Neural cell (in vitro differentiated cells): Measurements from ENCODE around the gene MTG1. TPM values are rescaled to one million over a fixed set of nuclear protein-coding genes. Genes with fewer than 3 reads are reported as not detected.

Experiments
- H2AFZ ChIP-seq: fragments of 200-600, 300-800 bp; sonication (generic), shearing (Covaris generic); 2 replicates; pipeline ENCODE4 v1.6.0; 2014; ENCODE audit warnings: low read depth, mild to moderate bottlenecking, antibody characterized with exemption, low read length, moderate library complexity
- H3F3A ChIP-seq: fragments of 200-600 bp; shearing (Covaris generic); 2 replicates; pipeline ENCODE4 v1.6.1; 2016; ENCODE audit warnings: mild to moderate bottlenecking, moderate library complexity, mixed read lengths, antibody characterized with exemption, low read length; ENCODE audit not compliant: insufficient read depth, poor library complexity, severe bottlenecking
- H3K27ac ChIP-seq: fragments of 200-600, 300-800 bp; sonication (generic), shearing (Covaris generic); 2 replicates; pipeline ENCODE4 v1.5.1; 2014; ENCODE audit warnings: mild to moderate bottlenecking, low read length, moderate library complexity
- H3K27me3 ChIP-seq: fragments of 300-800, 200-600 bp; sonication (generic), shearing (Covaris generic); 2 replicates; pipeline ENCODE4 v1.6.0; 2014; ENCODE audit warnings: mild to moderate bottlenecking, low read depth, low read length, moderate library complexity; ENCODE audit not compliant: insufficient read depth
- H3K36me3 ChIP-seq: fragments of 300-800, 200-600 bp; sonication (generic), shearing (Covaris generic); 2 replicates; pipeline ENCODE4 v1.5.1; 2014; ENCODE audit warnings: mild to moderate bottlenecking, antibody characterized with exemption, low read length, moderate library complexity; ENCODE audit not compliant: insufficient read depth
- H3K4me2 ChIP-seq: fragments of 300-800, 200-600 bp; sonication (generic), shearing (Covaris generic); 2 replicates; pipeline ENCODE4 v1.6.0; 2014; ENCODE audit warnings: mild to moderate bottlenecking, low read length
- H3K4me3 ChIP-seq: fragments of 300-800, 200-600 bp; sonication (generic), shearing (Covaris generic); 2 replicates; pipeline ENCODE4 v1.5.1; 2014; ENCODE audit warnings: mild to moderate bottlenecking, low read length, moderate library complexity
- H3K79me2 ChIP-seq: fragments of 200-600 bp; shearing (Covaris generic); replicated peaks from 2 replicates; pipeline ENCODE4 v1.6.0; 2014; ENCODE audit warnings: mild to moderate bottlenecking, low read length, moderate library complexity; ENCODE audit not compliant: insufficient read depth
- H3K9ac ChIP-seq: fragments of 300-800, 200-600 bp; sonication (generic), shearing (Covaris generic); 2 replicates; pipeline ENCODE4 v1.6.1; 2016; ENCODE audit warnings: mild to moderate bottlenecking, low read length, mixed read lengths
- H3K9me2 ChIP-seq: fragments of 200-600 bp; shearing (Covaris generic); 2 replicates; pipeline ENCODE4 v1.6.1; 2016; ENCODE audit warnings: mild to moderate bottlenecking, low read length, mixed read lengths; ENCODE audit not compliant: insufficient read depth
- H3K9me3 ChIP-seq: fragments of 200-600, 300-800 bp; sonication (generic), shearing (Covaris generic); 2 replicates; pipeline ENCODE4 v1.6.1; 2016; ENCODE audit warnings: mild to moderate bottlenecking, mixed run types, low read length, moderate library complexity, mixed read lengths
- H4K20me1 ChIP-seq: fragments of 200-600 bp; shearing (Covaris generic); 2 replicates; pipeline ENCODE4 v1.6.1; 2016; ENCODE audit warnings: mild to moderate bottlenecking, mixed run types; ENCODE audit not compliant: insufficient read depth
- CTCF ChIP-seq: fragments of 450-650 bp; IDR thresholded peaks from 2 replicates; pipeline ENCODE4 v1.5.1; 2014; ENCODE audit warnings: antibody characterized with exemption, mild to moderate bottlenecking, moderate library complexity; ENCODE audit not compliant: poor library complexity, severe bottlenecking
- EP300 ChIP-seq: fragments of 450-650 bp; conservative IDR thresholded peaks from 2 replicates; pipeline ENCODE4 v1.6.1; 2014; ENCODE audit warnings: antibody characterized with exemption, mild to moderate bottlenecking, moderate library complexity; ENCODE audit not compliant: poor library complexity, severe bottlenecking
- EZH2 ChIP-seq: fragments of 200-600, 300-800 bp; shearing (Covaris generic), sonication (generic); IDR thresholded peaks from 2 replicates; pipeline ENCODE4 v1.6.1; 2014; ENCODE audit warnings: antibody characterized with exemption, low read length, borderline replicate concordance, mild to moderate bottlenecking; ENCODE audit not compliant: insufficient read depth, poor library complexity, severe bottlenecking
- MXI1 ChIP-seq: fragments of 450-650 bp; conservative IDR thresholded peaks from 2 replicates; pipeline ENCODE4 v1.6.1; 2014; ENCODE audit warnings: antibody characterized with exemption, mild to moderate bottlenecking; ENCODE audit not compliant: poor library complexity, severe bottlenecking
- POLR2AphosphoS5 ChIP-seq: IDR thresholded peaks from 2 replicates; pipeline ENCODE4 v1.6.1; 2012
- RAD21 ChIP-seq: fragments of 450-650 bp; conservative IDR thresholded peaks from 2 replicates; pipeline ENCODE4 v1.6.1; 2014; ENCODE audit warnings: antibody characterized with exemption, mild to moderate bottlenecking, moderate library complexity
- SMC3 ChIP-seq: fragments of 450-650 bp; conservative IDR thresholded peaks from 2 replicates; pipeline ENCODE4 v1.6.1; 2014; ENCODE audit warnings: antibody characterized with exemption, mild to moderate bottlenecking, moderate library complexity; ENCODE audit not compliant: poor library complexity
- TAF1 ChIP-seq: IDR thresholded peaks from 2 replicates; pipeline ENCODE4 v1.6.1; 2012; ENCODE audit warnings: low read depth
- polyA plus RNA-seq: library from polyadenylated mRNA; depleted of rRNA; stranded (reverse); fragments of >200 nt; gene quantifications from 2 replicates; pipeline ENCODE4 v1.2.3, GENCODE V29; 2014
- TF ChIP-seq, protein P1 (sequence below): IDR thresholded peaks from 2 replicates; pipeline ENCODE4 v1.6.1; 2012; ENCODE audit warnings: borderline replicate concordance

The MTG1 gene
- polyA plus RNA-seq, 1 donor from 2014 or later = 52.3 TPM

- H3K9ac ChIP-seq = no peak overlapping the region
- H3K9me2 ChIP-seq = no peaks in the 10 kb centered on the region
- no peaks in the 10 kb centered on the region for H3F3A ChIP-seq
- H3K36me3 ChIP-seq = no peaks in the 10 kb centered on the region
- no peak overlapping the region for H3K27ac ChIP-seq
- no peaks in the 10 kb centered on the region for H4K20me1 ChIP-seq
- no peak overlapping the region for H3K4me2 ChIP-seq
- H3K27me3 ChIP-seq = no peaks in the 10 kb centered on the region
- H3K9me3 ChIP-seq = peaks cover 3% of the 10 kb centered on the region
- no peaks in the 10 kb centered on the region for H3K79me2 ChIP-seq
- no peak overlapping the region for H3K4me3 ChIP-seq
- no peak overlapping the region for H2AFZ ChIP-seq
- TF ChIP-seq POLR2AphosphoS5 (no peak), RAD21 (no peak), CTCF (no peak), MXI1 (no peak), TAF1 (no peak), EZH2 (no peak), EP300 (no peak), SMC3 (no peak)
- TF ChIP-seq, protein P1, sequence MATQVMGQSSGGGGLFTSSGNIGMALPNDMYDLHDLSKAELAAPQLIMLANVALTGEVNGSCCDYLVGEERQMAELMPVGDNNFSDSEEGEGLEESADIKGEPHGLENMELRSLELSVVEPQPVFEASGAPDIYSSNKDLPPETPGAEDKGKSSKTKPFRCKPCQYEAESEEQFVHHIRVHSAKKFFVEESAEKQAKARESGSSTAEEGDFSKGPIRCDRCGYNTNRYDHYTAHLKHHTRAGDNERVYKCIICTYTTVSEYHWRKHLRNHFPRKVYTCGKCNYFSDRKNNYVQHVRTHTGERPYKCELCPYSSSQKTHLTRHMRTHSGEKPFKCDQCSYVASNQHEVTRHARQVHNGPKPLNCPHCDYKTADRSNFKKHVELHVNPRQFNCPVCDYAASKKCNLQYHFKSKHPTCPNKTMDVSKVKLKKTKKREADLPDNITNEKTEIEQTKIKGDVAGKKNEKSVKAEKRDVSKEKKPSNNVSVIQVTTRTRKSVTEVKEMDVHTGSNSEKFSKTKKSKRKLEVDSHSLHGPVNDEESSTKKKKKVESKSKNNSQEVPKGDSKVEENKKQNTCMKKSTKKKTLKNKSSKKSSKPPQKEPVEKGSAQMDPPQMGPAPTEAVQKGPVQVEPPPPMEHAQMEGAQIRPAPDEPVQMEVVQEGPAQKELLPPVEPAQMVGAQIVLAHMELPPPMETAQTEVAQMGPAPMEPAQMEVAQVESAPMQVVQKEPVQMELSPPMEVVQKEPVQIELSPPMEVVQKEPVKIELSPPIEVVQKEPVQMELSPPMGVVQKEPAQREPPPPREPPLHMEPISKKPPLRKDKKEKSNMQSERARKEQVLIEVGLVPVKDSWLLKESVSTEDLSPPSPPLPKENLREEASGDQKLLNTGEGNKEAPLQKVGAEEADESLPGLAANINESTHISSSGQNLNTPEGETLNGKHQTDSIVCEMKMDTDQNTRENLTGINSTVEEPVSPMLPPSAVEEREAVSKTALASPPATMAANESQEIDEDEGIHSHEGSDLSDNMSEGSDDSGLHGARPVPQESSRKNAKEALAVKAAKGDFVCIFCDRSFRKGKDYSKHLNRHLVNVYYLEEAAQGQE = no peak
These were observed 64.9 kb downstream of the MTG1 start for GRCh38 chr10:133458710-133459453.

DNA sequence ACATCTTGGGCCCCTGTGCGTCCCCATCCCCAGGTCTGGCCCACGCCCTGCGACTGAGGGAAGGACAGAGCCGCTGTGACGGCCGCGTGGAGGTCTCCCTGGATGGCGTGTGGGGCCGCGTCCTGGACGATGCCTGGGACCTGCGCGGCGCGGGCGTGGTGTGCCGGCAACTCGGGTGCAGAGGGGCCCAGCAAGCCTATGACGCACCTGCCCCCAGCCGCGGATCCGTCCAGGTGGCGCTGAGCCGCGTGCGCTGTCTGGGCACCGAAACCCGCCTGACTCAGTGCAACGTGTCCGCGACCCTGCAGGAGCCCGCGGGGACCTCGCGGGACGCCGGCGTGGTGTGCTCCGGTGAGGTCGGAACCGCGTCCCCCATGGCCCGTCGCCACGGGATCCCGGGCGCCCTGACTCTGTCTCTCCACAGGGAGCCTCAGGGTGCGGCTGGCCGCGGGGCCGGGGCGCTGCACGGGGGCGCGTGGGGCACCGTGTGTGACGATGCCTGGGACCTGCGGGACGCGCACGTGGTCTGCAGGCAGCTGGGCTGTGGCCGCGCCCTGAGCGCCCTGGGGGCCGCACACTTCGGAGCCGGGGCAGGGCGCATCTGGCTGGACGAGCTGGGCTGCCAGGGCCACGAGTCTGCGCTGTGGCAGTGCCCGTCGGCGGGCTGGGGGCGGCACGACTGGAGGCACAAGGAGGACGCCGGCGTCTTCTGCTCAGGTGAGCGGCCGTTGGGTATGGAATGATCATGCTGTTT lies 65.7 kb downstream of the MTG1 start:
- Histone ChIP-seq H3K9me2 (no peaks in the 10 kb centered on the region), H3K27me3 (no peaks in the 10 kb centered on the region), H3K4me3 (no peak overlapping the region), H2AFZ (no peak overlapping the region), H3K36me3 (no peaks in the 10 kb centered on the region), H3K9me3 (no peaks in the 10 kb centered on the region), H3K27ac (no peak overlapping the region), H3F3A (no peaks in the 10 kb centered on the region), H3K4me2 (no peak overlapping the region), H3K79me2 (no peaks in the 10 kb centered on the region), H4K20me1 (no peaks in the 10 kb centered on the region), H3K9ac (no peak overlapping the region)
- no peak for TF ChIP-seq CTCF
- no peak for TF ChIP-seq RAD21
- no peak for TF ChIP-seq EZH2
- TF ChIP-seq TAF1 = no peak
